Measurements from ENCODE around the gene PDHX. TPM values are rescaled to one million over a fixed set of nuclear protein-coding genes. Genes with fewer than 3 reads are reported as not detected.

The PDHX gene
- total and polyA plus RNA-seq, 4 donors, result 45.9 to 51.1 (median 47.0) TPM

- Histone ChIP-seq H3K27ac (ENCODE audit: low read depth, low read length) (no peak overlapping the region), H3K36me3 (ENCODE audit: control insufficient read depth, insufficient read depth, low read length) (peaks cover 8% of the 10 kb centered on the region)
These were observed 62.1 kb downstream of the PDHX start for GRCh38 chr11:34978236-34979191.

GRCh38 chr11:34984514-34984913 is 68.1 kb downstream of the PDHX start:
- Histone ChIP-seq H3K4me1 (ENCODE audit: control insufficient read depth, insufficient read depth, low read length) (no peaks in the 10 kb centered on the region), H3K27me3 (ENCODE audit: control insufficient read depth, insufficient read depth, low read length) (no peaks in the 10 kb centered on the region), H3K36me3 (ENCODE audit: control insufficient read depth, insufficient read depth, low read length) (peaks cover 7% of the 10 kb centered on the region), H3K4me3 (ENCODE audit: low read depth, low read length) (no peak overlapping the region), H3K9me3 (ENCODE audit: control insufficient read depth, insufficient read depth, low read length) (no peaks in the 10 kb centered on the region), H3K27ac (ENCODE audit: low read depth, low read length) (no peak overlapping the region)
- no CpG with 5 or more reads among the region's 2 CpGs for WGBS (ENCODE audit: insufficient coverage)
- DNase-seq (ENCODE audit: low read depth in 4 of 6, low spot score in 6 of 6), result no peak

More at GRCh38 chr11:34978236-34979191, 62.1 kb downstream of the PDHX start:
- Histone ChIP-seq H3K4me3 (ENCODE audit: low read depth, low read length) (no peak overlapping the region), H3K4me1 (ENCODE audit: control insufficient read depth, insufficient read depth, low read length) (no peaks in the 10 kb centered on the region), H3K27me3 (ENCODE audit: control insufficient read depth, insufficient read depth, low read length) (no peaks in the 10 kb centered on the region), H3K9me3 (ENCODE audit: control insufficient read depth, insufficient read depth, low read length) (no peaks in the 10 kb centered on the region)
- DNase-seq (ENCODE audit: low read depth in 4 of 6, low spot score in 6 of 6), result no peak
- 81% methylated on average over 6 of the region's 7 CpGs for WGBS (ENCODE audit: insufficient coverage)

GRCh38 chr11:34986883-34987520 is 70.6 kb downstream of the PDHX start:
- 100% methylated on average over 1 of the region's 3 CpGs for WGBS (ENCODE audit: insufficient coverage)
- DNase-seq (ENCODE audit: low read depth in 4 of 6, low spot score in 6 of 6), result no peak

GRCh38 chr11:34987617-34988016 is 71.2 kb downstream of the PDHX start:
- Histone ChIP-seq H3K4me3 (ENCODE audit: low read depth, low read length) (no peak overlapping the region), H3K36me3 (ENCODE audit: control insufficient read depth, insufficient read depth, low read length) (peaks cover 7% of the 10 kb centered on the region), H3K9me3 (ENCODE audit: control insufficient read depth, insufficient read depth, low read length) (no peaks in the 10 kb centered on the region), H3K27me3 (ENCODE audit: control insufficient read depth, insufficient read depth, low read length) (no peaks in the 10 kb centered on the region), H3K4me1 (ENCODE audit: control insufficient read depth, insufficient read depth, low read length) (no peaks in the 10 kb centered on the region), H3K27ac (ENCODE audit: low read depth, low read length) (no peak overlapping the region)
- 81% methylated on average over 2 of the region's 5 CpGs for WGBS (ENCODE audit: insufficient coverage)
- DNase-seq (ENCODE audit: low read depth in 4 of 6, low spot score in 6 of 6), result peak in 1 of 6 donors; percentile 5

More at GRCh38 chr11:34986883-34987520, 70.6 kb downstream of the PDHX start:
- Histone ChIP-seq H3K36me3 (ENCODE audit: control insufficient read depth, insufficient read depth, low read length) (peaks cover 7% of the 10 kb centered on the region), H3K4me3 (ENCODE audit: low read depth, low read length) (no peak overlapping the region), H3K27me3 (ENCODE audit: control insufficient read depth, insufficient read depth, low read length) (no peaks in the 10 kb centered on the region), H3K27ac (ENCODE audit: low read depth, low read length) (no peak overlapping the region), H3K9me3 (ENCODE audit: control insufficient read depth, insufficient read depth, low read length) (no peaks in the 10 kb centered on the region), H3K4me1 (ENCODE audit: control insufficient read depth, insufficient read depth, low read length) (no peaks in the 10 kb centered on the region)

GRCh38 chr11:34988294-34989255 is 72.2 kb downstream of the PDHX start:
- H3K4me3 ChIP-seq (ENCODE audit: low read depth, low read length), result no peak overlapping the region
- DNase-seq (ENCODE audit: low read depth in 4 of 6, low spot score in 6 of 6), result no peak
- no peaks in the 10 kb centered on the region for H3K9me3 ChIP-seq (ENCODE audit: control insufficient read depth, insufficient read depth, low read length)
- H3K4me1 ChIP-seq (ENCODE audit: control insufficient read depth, insufficient read depth, low read length), result no peaks in the 10 kb centered on the region
- 100% methylated on average over 1 of the region's 4 CpGs for WGBS (ENCODE audit: insufficient coverage)
- no peaks in the 10 kb centered on the region for H3K27me3 ChIP-seq (ENCODE audit: control insufficient read depth, insufficient read depth, low read length)
- H3K27ac ChIP-seq (ENCODE audit: low read depth, low read length), result no peak overlapping the region
- peaks cover 7% of the 10 kb centered on the region for H3K36me3 ChIP-seq (ENCODE audit: control insufficient read depth, insufficient read depth, low read length)

GRCh38 chr11:34990916-34991315 is 74.5 kb downstream of the PDHX start:
- no CpG with 5 or more reads among the region's 2 CpGs for WGBS (ENCODE audit: insufficient coverage)
- Histone ChIP-seq H3K4me3 (ENCODE audit: low read depth, low read length) (no peak overlapping the region), H3K27ac (ENCODE audit: low read depth, low read length) (no peak overlapping the region), H3K9me3 (ENCODE audit: control insufficient read depth, insufficient read depth, low read length) (no peaks in the 10 kb centered on the region), H3K4me1 (ENCODE audit: control insufficient read depth, insufficient read depth, low read length) (no peaks in the 10 kb centered on the region), H3K27me3 (ENCODE audit: control insufficient read depth, insufficient read depth, low read length) (no peaks in the 10 kb centered on the region), H3K36me3 (ENCODE audit: control insufficient read depth, insufficient read depth, low read length) (peaks cover 2% of the 10 kb centered on the region)
- no peak for DNase-seq (ENCODE audit: low read depth in 4 of 6, low spot score in 6 of 6)

GRCh38 chr11:34994854-34995253 is 78.4 kb downstream of the PDHX start:
- Histone ChIP-seq H3K4me1 (ENCODE audit: control insufficient read depth, insufficient read depth, low read length) (no peaks in the 10 kb centered on the region), H3K27me3 (ENCODE audit: control insufficient read depth, insufficient read depth, low read length) (no peaks in the 10 kb centered on the region), H3K9me3 (ENCODE audit: control insufficient read depth, insufficient read depth, low read length) (no peaks in the 10 kb centered on the region), H3K4me3 (ENCODE audit: low read depth, low read length) (no peak overlapping the region), H3K27ac (ENCODE audit: low read depth, low read length) (no peak overlapping the region), H3K36me3 (ENCODE audit: control insufficient read depth, insufficient read depth, low read length) (no peaks in the 10 kb centered on the region)
- 94% methylated on average over 7 of the region's 9 CpGs for WGBS (ENCODE audit: insufficient coverage)
- DNase-seq (ENCODE audit: low read depth in 4 of 6, low spot score in 6 of 6), result no peak

- Histone ChIP-seq H3K27me3 (ENCODE audit: control insufficient read depth, insufficient read depth, low read length) (no peaks in the 10 kb centered on the region), H3K36me3 (ENCODE audit: control insufficient read depth, insufficient read depth, low read length) (no peaks in the 10 kb centered on the region), H3K4me3 (ENCODE audit: low read depth, low read length) (no peak overlapping the region), H3K9me3 (ENCODE audit: control insufficient read depth, insufficient read depth, low read length) (no peaks in the 10 kb centered on the region), H3K4me1 (ENCODE audit: control insufficient read depth, insufficient read depth, low read length) (no peaks in the 10 kb centered on the region), H3K27ac (ENCODE audit: low read depth, low read length) (no peak overlapping the region)
- DNase-seq (ENCODE audit: low read depth in 4 of 6, low spot score in 6 of 6), result no peak
- WGBS (ENCODE audit: insufficient coverage), result 91% methylated on average over 4 of the region's 5 CpGs
These were observed 80.5 kb downstream of the PDHX start for GRCh38 chr11:34996958-34997357.

- DNase-seq (ENCODE audit: low read depth in 4 of 6, low spot score in 6 of 6), result peak in 2 of 6 donors; percentile 23 to 58
- Histone ChIP-seq H3K4me1 (ENCODE audit: control insufficient read depth, insufficient read depth, low read length) (no peaks in the 10 kb centered on the region), H3K9me3 (ENCODE audit: control insufficient read depth, insufficient read depth, low read length) (no peaks in the 10 kb centered on the region), H3K27ac (ENCODE audit: low read depth, low read length) (no peak overlapping the region), H3K27me3 (ENCODE audit: control insufficient read depth, insufficient read depth, low read length) (no peaks in the 10 kb centered on the region), H3K4me3 (ENCODE audit: low read depth, low read length) (no peak overlapping the region), H3K36me3 (ENCODE audit: control insufficient read depth, insufficient read depth, low read length) (no peaks in the 10 kb centered on the region)
- WGBS (ENCODE audit: insufficient coverage), result 52% methylated on average over 3 of the region's 3 CpGs
These were observed 81.6 kb downstream of the PDHX start for GRCh38 chr11:34997952-34998528.
